Heart right ventricle (tissue), 16 donors: ENCODE measurements around the gene USP28. TPM values are rescaled to one million over a fixed set of nuclear protein-coding genes. Genes with fewer than 3 reads are reported as not detected.

Experiments
- ATAC-seq, 8 donors: fragments of 200-7000 bp; cut with Tn5 transposase; one replicate each; pipeline ENCODE4 v1.9.1; 2020; ENCODE audit warnings: mild to moderate bottlenecking in 8 of 8, moderate library complexity in 8 of 8, moderate number of reproducible peaks in 1 of 8
- DNase-seq, 2 donors: peaks; one replicate each; pipeline ENCODE4 v3.0.0-alpha.2; 2020
- H3K27ac ChIP-seq, 10 donors: fragments of 200-600 bp; sonication (generic) in 2 of 10; one replicate each; pipeline versions ENCODE4 v1.5.0 to v1.8.0; 2020 to 2022; ENCODE audit warnings: mild to moderate bottlenecking in 3 of 10
- H3K27me3 ChIP-seq, 7 donors: fragments of 200-600 bp; one replicate each; pipeline ENCODE4 v1.8.0; 2021 to 2022; ENCODE audit warnings: mild to moderate bottlenecking in 2 of 7
- H3K36me3 ChIP-seq, 9 donors: fragments of 200-600 bp; sonication (generic) in 1 of 9; one replicate each; pipeline versions ENCODE4 v1.5.0 to v1.8.0; 2020 to 2022; ENCODE audit warnings: mild to moderate bottlenecking in 2 of 9
- H3K4me1 ChIP-seq, 9 donors: fragments of 200-600 bp; sonication (generic) in 1 of 9; one replicate each; pipeline versions ENCODE4 v1.5.0 to v1.8.0; 2020 to 2022; ENCODE audit warnings: mild to moderate bottlenecking in 4 of 9
- H3K4me3 ChIP-seq, 10 donors: fragments of 200-600 bp; sonication (generic) in 2 of 10; one replicate each; pipeline versions ENCODE4 v1.5.0 to v1.8.0; 2020 to 2022; ENCODE audit warnings: mild to moderate bottlenecking in 7 of 10, moderate library complexity in 2 of 10
- H3K9me3 ChIP-seq, 11 donors: fragments of 200-600 bp in 10 of 11; sonication (generic) in 2 of 11; one replicate each; pipeline versions ENCODE4 v1.5.0 to v1.8.0; 2013 to 2022; ENCODE audit warnings: mild to moderate bottlenecking in 2 of 11, control low read depth in 1 of 11, moderate library complexity in 1 of 11
- WGBS, 2 donors: extraction: QIAGEN DNeasy Blood & Tissue Kit; methylation state at CpG; one replicate each; pipeline ENCODE4 v1.1.7; 2013; ENCODE audit warnings: inconsistent platforms in 1 of 2; 5-methylcytosine and 5-hydroxymethylcytosine counted together
- intact Hi-C, 10 donors: fragments of 100-400 bp; cut with DNase I; formaldehyde crosslinking; loops; one replicate each; pipeline versions ENCODE4 v1.11.1 to v1.14.2; 2022
- polyA plus RNA-seq, 2 donors: library from polyadenylated mRNA; stranded (reverse); fragments of 200-250 nt; gene quantifications; one replicate each; pipeline ENCODE4 v1.2.3, GENCODE V29; 2013
- total RNA-seq, 10 donors: library from RNA; stranded (reverse); fragmentation: NEBNext Ultra II Directional in 3 of 10; extraction: Animal tissue kit (Norgen Biotek cat#: 25700) in 3 of 10; gene quantifications; one replicate each; pipeline versions ENCODE4 v1.2.1 to v1.2.4, GENCODE V29; 2021 to 2023
- TF ChIP-seq, protein P1 (sequence below), 9 donors: fragments of 200-600 bp; sonication (generic) in 2 of 9; IDR thresholded peaks; one replicate each; pipeline versions ENCODE4 v1.5.0 to v1.8.0; 2021 to 2022; ENCODE audit warnings: antibody characterized with exemption in 9 of 9, mild to moderate bottlenecking in 5 of 9, moderate library complexity in 1 of 9
- donor health status: Arrhythmogenic right ventricular cardiomyopathy.
- donor health status: ischemic (EF 13 %, LVEDD 7.1; RV severe dilation, severe dysfunction).
- donor health status: healthy with polysubstance abuse.
- donor health status: DM: no; HTN: yes; CAD: no.
- donor health status: DM: no; HTN: no; CAD: no.
- donor health status: ischemic (EF 25% LVEDD 6.9; RV normal size, moderate dysfunction).
- donor health status: ischemic (EF 25% LVEDD 5.7; RV mildly dilated, moderate dysfunction).
- donor health status: healthy.
- donor health status: DM: yes; HTN: yes; CAD: no.
- donor health status: Ischemic cardiomyopathy.
- donor health status: ischemic (EF 35%, LVEDD 5.7; RV mildly dilated, moderate dysfunction).
- donor health status: nonischemic (EF 11% LVEDD 7.7; RV severe dilation, severe dysfunction).
- donor health status: DM: yes; HTN: yes; CAD: no.
- donor health status: PGD.
- donor health status: ischemic (EF 29% LVEDD 5.4; RV normal size, mild dysfunction).
- donor health status: nonischemic (EF 23%, LVEDD 6.1; RV moderate dilation, normal function).

USP28 gene
- total and polyA plus RNA-seq, 12 donors: 29.2 to 174 (median 132) TPM

- DNase-seq (no peak), ATAC-seq (no peak)
- Histone ChIP-seq H3K9me3 (no peaks in the 10 kb centered on the region), H3K4me1 (peaks cover 0 to 32% (median 9%) of the 10 kb centered on the region in 9 donors), H3K4me3 (no peak overlapping the region), H3K27ac (no peak overlapping the region), H3K27me3 (no peaks in the 10 kb centered on the region), H3K36me3 (peaks cover 0 to 78% (median 26%) of the 10 kb centered on the region in 9 donors)
- TF ChIP-seq, protein P1, sequence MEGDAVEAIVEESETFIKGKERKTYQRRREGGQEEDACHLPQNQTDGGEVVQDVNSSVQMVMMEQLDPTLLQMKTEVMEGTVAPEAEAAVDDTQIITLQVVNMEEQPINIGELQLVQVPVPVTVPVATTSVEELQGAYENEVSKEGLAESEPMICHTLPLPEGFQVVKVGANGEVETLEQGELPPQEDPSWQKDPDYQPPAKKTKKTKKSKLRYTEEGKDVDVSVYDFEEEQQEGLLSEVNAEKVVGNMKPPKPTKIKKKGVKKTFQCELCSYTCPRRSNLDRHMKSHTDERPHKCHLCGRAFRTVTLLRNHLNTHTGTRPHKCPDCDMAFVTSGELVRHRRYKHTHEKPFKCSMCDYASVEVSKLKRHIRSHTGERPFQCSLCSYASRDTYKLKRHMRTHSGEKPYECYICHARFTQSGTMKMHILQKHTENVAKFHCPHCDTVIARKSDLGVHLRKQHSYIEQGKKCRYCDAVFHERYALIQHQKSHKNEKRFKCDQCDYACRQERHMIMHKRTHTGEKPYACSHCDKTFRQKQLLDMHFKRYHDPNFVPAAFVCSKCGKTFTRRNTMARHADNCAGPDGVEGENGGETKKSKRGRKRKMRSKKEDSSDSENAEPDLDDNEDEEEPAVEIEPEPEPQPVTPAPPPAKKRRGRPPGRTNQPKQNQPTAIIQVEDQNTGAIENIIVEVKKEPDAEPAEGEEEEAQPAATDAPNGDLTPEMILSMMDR (IDR thresholded peaks at IDR 0.05): no peak
- intact Hi-C loops: no loop called here
Measured at GRCh38 chr11:113847580-113847979, 27.8 kb downstream of the USP28 start.

- intact Hi-C loops: no loop called here
- Histone ChIP-seq H3K27me3 (no peaks in the 10 kb centered on the region), H3K9me3 (no peaks in the 10 kb centered on the region), H3K36me3 (peaks cover 0 to 78% (median 21%) of the 10 kb centered on the region in 9 donors), H3K4me3 (no peak overlapping the region), H3K4me1 (peaks cover 0 to 32% (median 9%) of the 10 kb centered on the region in 9 donors), H3K27ac (no peak overlapping the region)
- ATAC-seq (no peak), DNase-seq (no peak)
- 79 to 81% methylated on average over 6 of the region's 6 CpGs for WGBS, 2 donors
- TF ChIP-seq, protein P1 (IDR thresholded peaks at IDR 0.05): no peak
Measured at GRCh38 chr11:113847111-113847510, 28.3 kb downstream of the USP28 start.

- H3K4me1 ChIP-seq: peaks cover 0 to 36% (median 0%) of the 10 kb centered on the region in 9 donors
- no peaks in the 10 kb centered on the region for H3K9me3 ChIP-seq
- no peak for DNase-seq
- intact Hi-C loops: no loop called here
- H3K27ac ChIP-seq: peak overlapping the region in 6 of 10 donors; percentile 3 to 41 (median 11)
- no peaks in the 10 kb centered on the region for H3K27me3 ChIP-seq
- peak in 1 of 8 donors; percentile 20 for ATAC-seq
- 86 to 93% methylated on average over 1 of the region's 1 CpG for WGBS, 2 donors
- no peak overlapping the region for H3K4me3 ChIP-seq
- H3K36me3 ChIP-seq: peaks cover 0 to 82% (median 19%) of the 10 kb centered on the region in 9 donors
- TF ChIP-seq, protein P1 (IDR thresholded peaks at IDR 0.05): no peak
Measured at GRCh38 chr11:113841691-113842090, 33.7 kb downstream of the USP28 start.

DNA sequence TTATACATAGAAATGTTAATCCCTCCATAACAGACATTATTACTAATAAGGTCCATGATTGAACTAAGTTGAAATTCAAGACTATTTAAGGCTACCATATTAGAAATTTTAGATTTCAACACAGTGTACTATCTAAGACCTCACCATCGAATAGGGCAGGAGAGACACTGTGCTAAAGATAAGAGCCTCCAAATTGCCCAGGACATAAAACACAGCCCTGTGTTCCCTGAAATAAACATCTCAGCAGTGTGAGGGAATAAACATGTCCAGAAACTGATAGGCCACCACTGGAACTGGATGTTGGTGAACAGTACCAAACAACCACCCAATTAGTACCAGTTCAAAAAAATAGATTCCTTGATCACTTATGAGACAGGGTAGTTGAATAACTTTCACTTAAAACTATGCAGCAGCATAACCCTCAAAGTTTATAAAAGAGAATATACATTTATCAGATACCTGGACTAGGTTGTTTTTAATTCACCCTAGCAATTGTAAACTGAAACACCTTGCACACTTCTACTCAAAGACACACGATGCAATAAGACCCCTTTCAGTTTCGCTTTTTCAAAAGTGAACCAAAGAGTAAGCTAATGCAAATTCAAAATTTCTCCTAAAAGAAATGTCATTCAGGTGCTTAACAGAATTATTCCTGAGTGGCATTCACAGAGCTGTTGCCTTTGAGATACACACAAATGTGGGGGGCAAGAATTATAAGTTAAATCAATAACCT is 34.3 kb downstream of the USP28 start:
- Histone ChIP-seq H3K9me3 (no peaks in the 10 kb centered on the region), H3K4me3 (no peak overlapping the region), H3K4me1 (peaks cover 0 to 36% (median 0%) of the 10 kb centered on the region in 9 donors), H3K27me3 (no peaks in the 10 kb centered on the region), H3K36me3 (peaks cover 0 to 83% (median 19%) of the 10 kb centered on the region in 9 donors), H3K27ac (peak overlapping the region in 5 of 10 donors; percentile 3 to 41 (median 7))
- ATAC-seq (peak in 6 of 8 donors; percentile 44 to 92 (median 56)), DNase-seq (no peak)
- WGBS, 2 donors: 82 to 83% methylated on average over 3 of the region's 3 CpGs
- TF ChIP-seq, protein P1 (IDR thresholded peaks at IDR 0.05): no peak
- intact Hi-C loops: no loop called here
